GM12891 (cell line): ENCODE results near the gene NOX5.

Source experiments
- DNase-seq: peaks from one replicate; pipeline ENCODE4 v3.0.0; 2011; ENCODE audit warnings: low spot score; ENCODE audit not compliant: insufficient read length
- FAIRE-seq: peaks from 2 replicates; lab custom pipeline; 2011; peaks lifted over from hg19 to GRCh38; lab: Jason Lieb, UNC
- PAX5 ChIP-seq: IDR thresholded peaks from 2 replicates; pipeline ENCODE4 v1.6.1; 2011; ENCODE audit warnings: low read length, moderate library complexity, mild to moderate bottlenecking; ENCODE audit not compliant: insufficient read depth, severe bottlenecking
- POLR2A ChIP-seq: IDR thresholded peaks from 2 replicates; pipeline ENCODE4 v1.6.1; 2011; ENCODE audit warnings: low read depth, low read length, control low read depth
- POLR2AphosphoS5 ChIP-seq: IDR thresholded peaks from 2 replicates; pipeline ENCODE4 v1.6.1; 2011; ENCODE audit warnings: low read depth, low read length, control low read depth
- POU2F2 ChIP-seq: IDR thresholded peaks from 2 replicates; pipeline ENCODE4 v1.6.1; 2011; ENCODE audit warnings: low read depth, mild to moderate bottlenecking, control low read depth, low read length, moderate library complexity
- SPI1 ChIP-seq: IDR thresholded peaks from 2 replicates; pipeline ENCODE4 v1.6.1; 2011; ENCODE audit warnings: low read depth, low read length, control low read depth
- TAF1 ChIP-seq: IDR thresholded peaks from 2 replicates; pipeline ENCODE4 v1.6.1; 2011; ENCODE audit warnings: low read depth, low read length, control low read depth

Gene NOX5

DNA sequence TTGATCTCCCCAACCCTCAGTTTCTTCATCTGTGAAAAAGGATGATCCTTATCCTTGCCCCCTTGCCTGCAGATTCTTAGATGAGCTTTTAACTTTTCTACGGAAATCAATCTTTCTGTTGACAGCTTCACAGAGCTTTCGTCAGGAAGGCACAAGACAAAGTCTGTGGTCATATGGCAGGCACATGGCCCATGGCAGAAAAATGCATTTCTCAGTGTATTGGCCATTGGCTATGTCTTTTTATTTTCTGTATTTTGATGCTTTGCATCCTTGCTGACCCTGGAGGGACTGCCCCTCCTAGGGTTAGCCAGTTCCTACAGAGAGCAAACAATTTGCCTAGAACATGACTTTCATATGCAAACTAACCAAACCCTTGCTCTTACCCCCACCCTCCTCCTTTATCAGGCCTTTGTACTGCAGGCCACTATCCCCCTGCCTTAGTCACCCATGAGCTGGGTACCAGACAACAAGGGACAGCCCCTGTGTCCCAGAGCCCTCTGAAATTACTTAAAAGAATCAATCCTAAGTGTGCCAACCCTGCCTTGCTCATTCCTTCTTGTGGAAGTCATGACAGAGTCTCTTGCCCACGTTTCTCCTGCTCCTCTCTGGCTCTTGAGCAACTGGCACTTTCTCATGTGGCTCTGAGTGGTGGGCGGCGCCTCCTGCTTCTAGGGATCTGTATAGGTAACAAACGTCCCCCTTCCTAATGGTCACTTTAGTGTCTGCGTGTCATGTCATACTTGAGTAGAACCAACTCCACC is 24.1 kb upstream of the NOX5 start:
- TF ChIP-seq POU2F2 (no peak), TAF1 (no peak)
- FAIRE-seq: no peak

DNA sequence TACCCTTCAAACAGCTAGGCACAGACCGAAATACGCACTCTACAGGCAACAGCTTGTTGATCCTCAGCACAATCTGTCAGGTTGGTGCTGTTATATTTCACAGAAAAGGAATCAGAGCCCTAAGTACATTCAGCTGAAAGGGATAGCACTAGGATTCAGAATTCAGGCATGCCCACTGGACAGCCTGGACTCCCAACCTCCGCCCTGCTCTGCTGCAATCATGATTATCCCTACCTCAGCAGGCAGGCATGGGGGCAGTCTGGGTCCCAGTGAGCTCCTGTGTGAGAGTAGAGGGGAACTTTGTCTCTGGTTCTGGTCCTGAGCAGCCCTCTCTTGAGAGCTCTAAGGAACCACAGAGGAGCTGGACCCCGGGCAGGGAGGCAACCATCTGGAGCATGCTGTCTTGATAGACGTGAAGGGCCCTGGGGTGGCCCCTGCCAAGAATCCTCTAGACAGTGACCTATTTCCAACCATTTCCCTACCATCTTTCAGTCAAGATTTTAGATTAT is 23.4 kb upstream of the NOX5 start:
- DNase-seq (no peak), FAIRE-seq (no peak)
- no peak for TF ChIP-seq SPI1
- TF ChIP-seq POLR2A: no peak
- no peak for TF ChIP-seq POU2F2
- no peak for TF ChIP-seq PAX5
- no peak for TF ChIP-seq POLR2AphosphoS5
- no peak for TF ChIP-seq TAF1

More for the DNA sequence above, 24.1 kb upstream of the NOX5 start:
- no peak for DNase-seq

DNA sequence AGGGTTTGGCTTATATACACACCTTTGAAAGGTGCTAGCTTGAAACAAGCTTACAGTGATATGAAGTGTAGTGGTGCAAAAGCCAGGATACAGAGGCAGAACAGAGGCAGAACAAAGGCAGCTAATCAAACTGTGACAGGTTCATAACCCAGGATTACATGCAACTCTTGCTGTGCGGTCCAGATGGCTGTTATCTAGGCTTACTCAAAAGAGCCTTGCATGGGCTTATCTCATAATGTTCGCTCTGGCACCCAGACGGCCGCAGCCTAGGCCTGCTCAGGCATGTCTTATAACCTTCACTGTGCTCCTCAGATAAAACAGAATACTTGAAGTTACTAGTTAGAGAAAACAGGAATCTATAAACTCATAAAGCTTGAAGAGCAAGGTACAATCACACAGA is 22.8 kb upstream of the NOX5 start:
- no peak for FAIRE-seq
- no peak for DNase-seq
- TF ChIP-seq POLR2AphosphoS5: no peak

DNA sequence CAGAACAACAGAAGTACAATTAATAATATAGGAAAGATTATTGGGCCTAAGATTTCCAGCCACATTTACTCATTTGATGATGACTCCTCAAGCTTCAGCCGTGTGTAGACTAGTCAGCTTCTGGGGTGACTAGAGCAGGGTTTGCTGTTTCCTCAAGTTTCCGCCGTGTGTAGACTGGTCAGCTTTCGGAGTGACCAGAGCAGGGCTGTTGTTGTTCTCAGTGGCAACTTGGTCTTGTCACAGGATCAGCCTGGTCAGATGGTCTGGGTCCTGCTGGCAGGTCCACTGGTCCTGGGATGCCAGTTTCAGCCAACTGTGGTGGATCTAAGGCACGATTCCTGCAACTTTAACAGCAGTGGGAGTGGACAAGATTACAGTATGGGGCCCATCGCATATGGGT is 21.8 kb upstream of the NOX5 start:
- FAIRE-seq (no peak), DNase-seq (no peak)
- TF ChIP-seq SPI1 (no peak), TAF1 (no peak), PAX5 (no peak), POU2F2 (no peak), POLR2AphosphoS5 (no peak), POLR2A (no peak)

DNA sequence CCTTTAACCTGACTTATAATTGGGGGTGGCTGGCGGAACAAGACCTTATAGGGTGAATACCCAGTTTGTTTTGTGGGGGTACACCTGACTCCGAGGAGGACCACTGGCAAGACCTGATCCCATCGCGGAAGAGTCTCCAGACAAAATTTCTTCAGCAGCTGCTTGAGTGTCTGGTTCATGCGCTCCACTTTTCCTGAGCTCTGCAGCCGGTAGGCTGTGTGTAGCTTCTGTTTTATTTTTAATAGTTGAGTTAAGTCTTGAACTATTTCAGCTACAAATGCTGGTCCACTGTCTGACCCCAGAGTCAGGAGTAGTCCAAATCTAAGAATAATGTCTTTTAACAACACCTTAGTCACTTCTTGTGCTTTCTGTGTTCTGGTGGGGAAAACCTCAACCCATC is 21.2 kb upstream of the NOX5 start:
- DNase-seq (no peak), FAIRE-seq (no peak)
- TF ChIP-seq SPI1 (no peak), TAF1 (no peak), POLR2AphosphoS5 (no peak), PAX5 (no peak), POLR2A (no peak), POU2F2 (no peak)

DNA sequence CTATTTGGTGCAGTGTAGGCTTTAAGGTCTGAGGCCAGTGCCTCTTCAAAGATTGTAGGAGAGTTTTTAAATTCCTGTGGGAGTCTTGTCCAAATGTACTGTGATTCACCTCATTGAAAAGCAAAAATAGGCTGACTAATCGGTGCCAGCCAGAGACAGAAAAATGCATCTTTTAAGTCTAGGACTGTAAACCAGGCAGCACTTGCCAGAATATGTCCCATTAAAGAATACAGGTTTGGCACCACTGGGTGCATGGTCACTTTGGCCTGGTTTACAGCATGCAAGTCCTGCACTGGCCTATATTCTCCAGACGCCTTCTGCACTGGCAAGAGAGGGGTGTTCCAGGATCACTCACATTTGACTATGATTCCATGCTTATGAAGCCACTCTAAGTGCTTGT is 20.3 kb upstream of the NOX5 start:
- TF ChIP-seq TAF1 (no peak), SPI1 (no peak)
- no peak for DNase-seq
- no peak for FAIRE-seq

DNA sequence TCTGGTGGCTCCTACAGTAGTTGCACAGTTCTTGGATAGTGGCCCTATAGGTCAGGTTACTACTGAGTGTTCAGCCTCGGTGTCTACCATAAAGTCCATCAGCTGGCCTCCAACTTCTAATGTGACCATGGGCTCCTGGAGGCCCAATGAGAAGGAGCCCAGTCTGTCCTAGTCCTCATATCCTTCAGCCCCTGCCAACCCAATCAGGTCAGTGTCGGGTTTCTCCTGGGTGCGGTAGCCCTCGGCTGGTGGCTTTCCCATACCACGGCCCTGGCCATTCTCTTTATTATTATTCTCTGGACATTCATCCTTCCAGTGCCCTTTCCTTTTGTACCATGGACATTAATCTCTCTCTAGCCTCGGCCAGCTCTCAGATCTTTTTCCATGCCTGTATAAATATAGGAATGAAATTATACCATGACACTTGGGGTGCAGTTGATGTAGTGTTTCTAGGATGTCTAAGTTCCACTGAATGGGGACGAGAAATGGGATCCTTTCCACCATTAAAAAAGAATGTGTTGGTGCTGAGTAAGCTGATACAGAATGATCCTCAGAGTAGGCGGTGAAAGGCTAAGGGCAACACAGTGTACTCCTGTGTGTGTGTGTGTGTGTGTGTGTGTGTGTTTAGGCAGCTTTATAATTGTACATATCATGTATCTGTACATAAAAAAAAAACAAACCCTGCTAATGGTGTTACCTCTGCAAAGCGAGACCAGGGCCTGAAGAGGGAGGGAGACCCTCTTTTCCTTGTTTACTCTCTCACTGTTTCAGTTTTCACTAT is 19.3 kb upstream of the NOX5 start:
- TF ChIP-seq POLR2AphosphoS5: no peak
- TF ChIP-seq POU2F2: no peak
- no peak for TF ChIP-seq SPI1
- no peak for TF ChIP-seq PAX5
- TF ChIP-seq POLR2A: no peak
- TF ChIP-seq TAF1: no peak
- FAIRE-seq (no peak), DNase-seq (no peak)

DNA sequence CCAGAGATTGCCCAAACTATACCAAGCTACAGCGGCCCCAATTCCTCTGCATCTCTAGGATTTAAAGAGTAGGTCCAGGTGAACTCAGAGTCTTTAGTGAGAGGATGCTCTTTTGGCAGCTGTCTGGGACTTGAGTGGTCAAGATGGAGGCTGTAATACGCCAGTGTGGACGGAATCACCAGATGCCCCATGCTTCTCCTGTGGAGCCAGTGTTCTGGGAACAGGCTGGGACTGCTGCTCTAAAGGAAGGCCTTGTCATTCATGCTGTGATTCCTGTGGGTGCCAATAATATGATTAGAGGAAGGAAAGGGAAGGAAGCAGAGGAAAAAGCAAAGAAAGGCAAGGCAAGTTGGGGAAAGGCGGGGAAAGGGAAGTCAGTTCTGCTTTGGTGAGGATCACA is 17.4 kb upstream of the NOX5 start:
- DNase-seq: no peak
- no peak for FAIRE-seq
- TF ChIP-seq POLR2A: no peak

DNA sequence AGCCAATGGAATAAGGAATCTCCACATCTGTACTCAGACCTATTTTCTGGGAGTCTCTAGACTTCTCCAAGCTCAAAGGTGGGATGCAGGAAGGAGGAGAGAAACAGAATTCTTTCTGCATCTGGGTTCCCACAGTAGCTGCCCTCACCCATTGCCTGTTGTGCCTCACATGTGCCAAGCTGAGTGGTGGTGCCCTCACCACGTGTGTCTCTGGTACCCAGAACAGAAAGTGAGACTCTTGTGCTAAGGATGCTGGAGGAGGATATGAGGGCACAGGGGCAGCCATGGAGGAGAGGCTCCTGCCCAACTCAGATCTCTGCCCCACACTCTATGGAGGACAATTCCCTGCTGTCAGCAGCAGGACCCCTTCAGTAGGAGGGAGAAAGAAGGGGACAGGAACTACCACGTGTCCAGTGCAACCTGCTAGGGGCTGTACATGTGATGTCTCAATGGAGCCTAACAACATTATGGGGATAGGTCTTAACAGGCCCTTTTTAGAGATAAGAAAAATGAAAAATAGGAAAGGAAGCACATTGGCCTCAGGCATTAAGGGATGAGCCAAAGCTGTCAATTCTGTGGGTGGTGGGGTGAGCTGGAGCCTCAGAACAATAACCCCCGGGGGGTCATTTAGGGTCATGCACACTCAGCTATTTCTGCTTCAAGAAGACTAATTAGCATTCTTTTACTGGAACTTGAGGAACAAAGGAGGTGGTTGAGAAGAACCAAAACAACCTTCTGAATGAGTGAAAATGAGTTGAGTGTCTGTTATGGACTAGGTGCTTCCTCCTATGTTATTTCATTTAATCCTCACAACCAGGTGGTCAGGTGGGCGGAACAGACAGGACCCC is 16.3 kb upstream of the NOX5 start:
- TF ChIP-seq SPI1 (no peak), POLR2A (no peak), TAF1 (no peak), PAX5 (no peak), POU2F2 (no peak), POLR2AphosphoS5 (no peak)
- FAIRE-seq (no peak), DNase-seq (no peak)

DNA sequence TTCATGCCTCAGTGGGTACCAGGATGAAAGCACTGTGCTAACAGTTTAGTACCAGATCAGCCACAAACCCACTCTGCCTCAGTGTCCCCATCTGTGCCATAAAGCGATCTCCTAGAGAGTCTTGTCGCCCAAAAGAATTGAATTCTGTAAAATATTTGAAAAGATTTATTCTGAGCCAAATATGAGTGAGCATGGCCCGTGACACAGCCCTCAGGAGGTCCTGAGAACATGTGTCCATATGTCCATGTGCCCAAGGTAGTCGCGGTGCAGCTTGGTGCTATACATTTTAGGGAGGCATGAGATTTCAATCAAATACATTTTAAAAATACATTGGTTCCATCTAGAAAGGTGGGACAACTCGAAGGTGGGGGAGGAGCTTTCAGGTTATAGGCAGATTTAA is 15.4 kb upstream of the NOX5 start:
- TF ChIP-seq POLR2A: no peak
- TF ChIP-seq TAF1: no peak
- no peak for TF ChIP-seq POLR2AphosphoS5
- no peak for TF ChIP-seq SPI1
- no peak for TF ChIP-seq PAX5
- no peak for TF ChIP-seq POU2F2
- no peak for FAIRE-seq
- no peak for DNase-seq
